Ascending aorta (tissue), 2 donors: ENCODE measurements around the gene SEC24B. TPM values are rescaled to one million over a fixed set of nuclear protein-coding genes. Genes with fewer than 3 reads are reported as not detected.
"Not testable (repeated sequence)": the region's sequence is repeated elsewhere in the genome, so short reads cannot be mapped to it uniquely, and the experiment has no call there.

Experiments used
- DNase-seq, 2 donors: peaks; one replicate each; pipeline ENCODE4 v3.0.0-alpha.2; 2019; ENCODE audit warnings: low spot score in 2 of 2
- H3K27ac ChIP-seq, 2 donors: fragments of 200-600 bp; sonication (generic); one replicate each; pipeline ENCODE4 v1.5.1; 2016 to 2017; ENCODE audit warnings: mild to moderate bottlenecking in 1 of 2
- H3K27me3 ChIP-seq: fragments of 200-600 bp; sonication (generic); one replicate; pipeline ENCODE4 v1.5.1; 2017
- H3K36me3 ChIP-seq, 2 donors: fragments of 200-600 bp; sonication (generic); one replicate each; pipeline ENCODE4 v1.5.1; 2016
- H3K4me1 ChIP-seq, 2 donors: fragments of 200-600 bp; sonication (generic); one replicate each; pipeline ENCODE4 v1.5.1; 2016 to 2017; ENCODE audit warnings: mild to moderate bottlenecking in 1 of 2
- H3K4me3 ChIP-seq, 2 donors: fragments of 200-600 bp; sonication (generic); one replicate each; pipeline ENCODE4 v1.5.1; 2016 to 2017; ENCODE audit warnings: mild to moderate bottlenecking in 1 of 2
- H3K9me3 ChIP-seq, 2 donors: fragments of 200-600 bp; sonication (generic); one replicate each; pipeline ENCODE4 v1.5.1; 2016
- intact Hi-C: fragments of 100-400 bp; cut with DNase I; formaldehyde crosslinking; loops from one replicate; pipeline ENCODE4 v1.15.1; 2023
- total RNA-seq: library from RNA; depleted of rRNA; stranded (reverse); fragments of >200 nt; gene quantifications from one replicate; pipeline ENCODE4 v1.1.0, GENCODE V29; 2016
- TF ChIP-seq, protein P1 (sequence below), 3 experiments: fragments of 200-600 bp in 2 of 3; fragments of 450-650 bp in 1 of 3; sonication (generic) in 2 of 3; IDR thresholded peaks; one replicate each; pipeline ENCODE4 v1.5.1; 2016 to 2019; ENCODE audit warnings: antibody characterized with exemption in 3 of 3, mild to moderate bottlenecking in 1 of 3, moderate library complexity in 1 of 3

Gene SEC24B
- total RNA-seq, 1 donor from 2014 or later: 20.1 TPM

GRCh38 chr4:109572154-109572553 is 138.5 kb downstream of the SEC24B start:
- Histone ChIP-seq H3K36me3 (no peaks in the 10 kb centered on the region), H3K27me3 (no peaks in the 10 kb centered on the region), H3K27ac (no peak overlapping the region), H3K4me1 (no peaks in the 10 kb centered on the region), H3K9me3 (peaks cover 0 to 11% of the 10 kb centered on the region in 2 donors), H3K4me3 (no peak overlapping the region)
- TF ChIP-seq, protein P1, sequence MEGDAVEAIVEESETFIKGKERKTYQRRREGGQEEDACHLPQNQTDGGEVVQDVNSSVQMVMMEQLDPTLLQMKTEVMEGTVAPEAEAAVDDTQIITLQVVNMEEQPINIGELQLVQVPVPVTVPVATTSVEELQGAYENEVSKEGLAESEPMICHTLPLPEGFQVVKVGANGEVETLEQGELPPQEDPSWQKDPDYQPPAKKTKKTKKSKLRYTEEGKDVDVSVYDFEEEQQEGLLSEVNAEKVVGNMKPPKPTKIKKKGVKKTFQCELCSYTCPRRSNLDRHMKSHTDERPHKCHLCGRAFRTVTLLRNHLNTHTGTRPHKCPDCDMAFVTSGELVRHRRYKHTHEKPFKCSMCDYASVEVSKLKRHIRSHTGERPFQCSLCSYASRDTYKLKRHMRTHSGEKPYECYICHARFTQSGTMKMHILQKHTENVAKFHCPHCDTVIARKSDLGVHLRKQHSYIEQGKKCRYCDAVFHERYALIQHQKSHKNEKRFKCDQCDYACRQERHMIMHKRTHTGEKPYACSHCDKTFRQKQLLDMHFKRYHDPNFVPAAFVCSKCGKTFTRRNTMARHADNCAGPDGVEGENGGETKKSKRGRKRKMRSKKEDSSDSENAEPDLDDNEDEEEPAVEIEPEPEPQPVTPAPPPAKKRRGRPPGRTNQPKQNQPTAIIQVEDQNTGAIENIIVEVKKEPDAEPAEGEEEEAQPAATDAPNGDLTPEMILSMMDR (IDR thresholded peaks at IDR 0.05): no peak
- intact Hi-C loops: no loop called here
- no peak for DNase-seq

- intact Hi-C loops: no loop called here
- Histone ChIP-seq H3K4me3 (no peak overlapping the region), H3K9me3 (peaks cover 0 to 11% of the 10 kb centered on the region in 2 donors), H3K4me1 (no peaks in the 10 kb centered on the region), H3K27ac (no peak overlapping the region), H3K27me3 (no peaks in the 10 kb centered on the region), H3K36me3 (no peaks in the 10 kb centered on the region)
- TF ChIP-seq, protein P1 (IDR thresholded peaks at IDR 0.05): no peak
- DNase-seq: no peak
Observed at GRCh38 chr4:109574443-109574850, 140.8 kb downstream of the SEC24B start.

DNA sequence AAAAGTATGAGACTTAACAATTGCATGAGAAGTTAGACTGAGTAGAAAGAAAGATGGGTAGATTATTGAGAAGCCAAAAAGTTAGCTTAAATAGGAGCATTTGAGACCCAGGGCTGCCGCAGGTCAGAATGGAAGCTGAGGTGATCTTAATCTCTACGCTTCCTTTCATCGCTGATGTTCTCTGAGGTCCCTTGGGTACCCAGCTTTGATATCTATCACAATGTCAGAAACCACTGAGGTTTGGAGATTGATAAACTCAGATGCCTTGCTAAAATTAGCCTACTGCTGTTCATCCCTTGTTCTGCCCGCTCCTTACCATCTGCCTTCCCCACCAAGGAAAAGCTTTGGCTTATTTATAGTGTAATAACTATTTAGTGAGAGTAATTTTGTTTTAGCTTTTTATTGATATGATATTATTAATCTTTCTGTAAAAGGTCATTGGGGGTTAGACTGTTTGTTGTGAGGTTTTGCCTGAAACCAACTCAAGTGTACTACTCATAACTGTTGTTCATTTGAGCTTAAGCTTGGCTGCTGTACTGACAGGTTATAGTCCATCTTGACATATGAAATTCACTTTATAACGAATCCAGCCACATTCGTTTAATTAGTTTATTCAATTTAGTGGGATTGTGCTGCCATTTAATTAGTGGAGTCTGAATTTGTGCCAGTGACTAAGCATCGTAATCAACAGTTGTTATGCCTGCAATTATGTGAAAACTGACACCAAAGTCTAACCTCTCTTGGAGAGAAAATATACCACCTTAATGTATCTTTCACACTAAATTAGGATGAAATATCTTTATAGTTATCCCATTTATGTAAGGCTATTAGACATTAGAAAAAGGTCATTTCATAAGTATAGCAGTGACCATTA is 141.6 kb downstream of the SEC24B start:
- Histone ChIP-seq H3K36me3 (no peaks in the 10 kb centered on the region), H3K4me1 (no peaks in the 10 kb centered on the region), H3K27ac (no peak overlapping the region), H3K27me3 (no peaks in the 10 kb centered on the region), H3K9me3 (peaks cover 0 to 11% of the 10 kb centered on the region in 2 donors), H3K4me3 (no peak overlapping the region)
- TF ChIP-seq, protein P1 (IDR thresholded peaks at IDR 0.05): no peak
- intact Hi-C loops: no loop called here
- no peak for DNase-seq

GRCh38 chr4:109576462-109576861 is 142.8 kb downstream of the SEC24B start:
- Histone ChIP-seq H3K27ac (no peak overlapping the region), H3K4me3 (no peak overlapping the region), H3K36me3 (no peaks in the 10 kb centered on the region), H3K9me3 (peaks cover 4 to 12% of the 10 kb centered on the region in 2 donors), H3K4me1 (no peaks in the 10 kb centered on the region), H3K27me3 (no peaks in the 10 kb centered on the region)
- no peak for DNase-seq
- TF ChIP-seq, protein P1 (IDR thresholded peaks at IDR 0.05): no peak
- intact Hi-C loops: no loop called here

DNA sequence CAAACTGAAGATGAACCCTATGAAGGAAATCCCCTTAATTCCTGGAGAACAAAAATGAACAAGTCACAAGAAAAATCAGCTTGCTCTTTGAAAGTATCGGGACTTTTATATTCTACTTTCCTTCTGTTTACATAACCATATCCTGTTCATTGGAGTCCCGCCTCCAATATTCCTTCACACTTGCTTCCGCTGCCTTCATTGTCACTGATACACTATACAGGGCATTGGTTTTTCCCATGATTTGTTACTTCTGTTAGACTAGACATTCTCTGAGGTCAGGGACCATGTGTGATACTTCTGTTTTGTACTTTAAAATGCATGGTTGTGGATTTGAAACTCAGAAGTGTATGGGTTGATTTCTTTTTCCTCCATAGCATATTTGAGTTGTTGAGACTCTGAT is 145.2 kb downstream of the SEC24B start:
- Histone ChIP-seq H3K36me3 (no peaks in the 10 kb centered on the region), H3K4me1 (no peaks in the 10 kb centered on the region), H3K9me3 (peaks cover 4 to 8% of the 10 kb centered on the region in 2 donors), H3K27me3 (no peaks in the 10 kb centered on the region), H3K4me3 (no peak overlapping the region), H3K27ac (no peak overlapping the region)
- intact Hi-C loops: no loop called here
- TF ChIP-seq, protein P1 (IDR thresholded peaks at IDR 0.05): no peak
- DNase-seq: no peak

DNA sequence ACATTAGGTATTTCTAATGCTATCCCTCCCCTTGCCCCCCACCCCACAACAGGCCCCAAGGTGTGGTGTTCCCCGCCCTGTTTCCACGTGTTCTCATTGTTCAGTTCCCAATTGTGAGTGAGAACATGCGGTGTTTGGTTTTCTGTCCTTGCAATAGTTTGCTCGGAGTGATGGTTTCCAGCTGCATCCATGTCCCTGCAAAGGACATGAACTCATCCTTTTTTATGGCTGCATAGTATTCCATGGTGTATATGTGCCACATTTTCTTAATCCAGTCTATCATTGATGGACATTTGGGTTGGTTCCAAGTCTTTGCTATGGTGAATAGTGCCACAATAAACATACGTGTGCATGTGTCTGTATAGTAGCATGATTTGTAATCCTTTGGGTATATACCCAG is 146.4 kb downstream of the SEC24B start:
- H3K9me3 ChIP-seq, intact Hi-C loops, H3K27ac ChIP-seq, H3K4me1 ChIP-seq, H3K4me3 ChIP-seq, DNase-seq, H3K27me3 ChIP-seq, H3K36me3 ChIP-seq: not testable (repeated sequence)
